Activated effector memory CD4-positive, alpha-beta T cell treated with Interleukin-2 at 50 U/mL for 16 hours (primary cell): ENCODE measurements around the gene CILP2.
A peak's percentile ranks its signal among the peaks of the same experiment; 100 is the strongest.

Source experiments
- DNase-seq: peaks from one replicate; pipeline ENCODE4 v3.0.0-alpha.2; 2020

CILP2 gene

DNA sequence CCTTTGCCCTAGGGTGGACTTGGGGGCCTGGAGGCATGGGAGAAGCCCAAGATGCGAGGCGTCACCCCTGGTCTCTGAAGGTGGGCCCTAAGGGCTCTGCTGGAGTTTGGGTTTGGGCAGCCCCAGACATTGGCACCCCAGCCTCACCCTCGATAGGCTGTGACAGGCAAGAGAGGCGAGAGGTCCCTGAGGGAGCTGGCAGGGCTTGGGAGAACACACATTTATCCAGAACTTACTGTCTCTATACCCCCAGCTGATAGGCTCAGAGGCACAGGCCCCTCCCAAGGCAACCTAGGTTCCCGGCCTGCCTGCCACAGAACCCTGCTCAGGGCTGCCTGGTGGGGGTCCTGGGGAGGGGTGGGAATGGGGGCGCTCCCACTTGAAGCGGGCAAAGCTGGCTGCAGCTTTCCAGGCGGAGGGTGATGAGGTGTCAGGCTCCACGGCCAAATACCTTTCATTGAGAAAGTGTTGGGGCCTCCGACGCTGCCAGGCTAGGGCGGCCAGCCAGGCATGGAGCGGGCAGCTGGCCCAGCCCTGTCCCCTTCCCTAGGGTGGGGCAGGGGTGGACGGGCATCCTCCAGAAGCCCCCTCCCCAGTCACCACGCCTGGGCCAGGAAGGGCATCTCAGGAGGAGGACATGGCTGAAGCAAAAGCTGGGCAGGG, 9.7 kb downstream of the CILP2 start:
- no peak for DNase-seq

DNA sequence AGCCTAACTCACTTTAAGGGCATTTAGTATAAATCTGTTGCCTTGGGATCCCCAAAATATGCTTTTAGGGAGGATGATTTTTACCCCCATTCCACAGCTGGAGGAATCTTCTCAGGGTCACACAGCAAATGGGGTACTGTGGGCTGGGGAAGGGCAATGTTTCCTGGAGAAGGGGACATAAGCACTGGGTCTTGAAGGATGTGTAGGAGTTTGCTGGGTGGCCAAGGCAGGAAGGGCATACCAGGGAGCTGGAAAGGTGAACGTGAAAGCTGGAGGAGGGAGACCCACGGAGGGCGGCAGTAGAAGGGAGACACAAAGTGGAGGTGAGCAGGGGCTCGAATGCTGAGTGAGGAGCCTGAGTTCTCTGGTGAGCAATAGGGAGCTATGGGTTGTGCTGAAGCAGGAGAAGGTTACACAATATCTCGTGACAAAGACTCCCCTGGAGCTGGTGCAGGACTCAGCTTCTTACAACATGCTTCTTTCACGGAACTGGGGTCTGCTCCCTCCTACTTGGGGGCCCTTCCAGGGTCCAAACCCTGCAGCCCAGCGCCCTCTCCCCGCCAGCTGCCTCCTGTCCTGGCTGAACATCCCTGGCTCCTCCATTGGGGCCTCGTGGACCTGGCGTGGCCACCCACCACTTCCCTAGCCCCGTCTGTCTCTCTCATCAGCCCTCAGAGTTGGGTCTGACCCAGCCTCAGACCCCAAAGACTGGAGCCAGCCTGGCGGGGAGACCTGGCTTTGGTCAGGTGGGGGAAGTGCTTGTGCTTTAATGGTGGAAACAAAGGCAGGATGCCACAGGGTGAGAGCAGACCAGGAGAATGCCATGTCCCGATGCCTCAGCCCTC, 11.1 kb downstream of the CILP2 start:
- no peak for DNase-seq

GRCh38 chr19:19549804-19550464, 11.9 kb downstream of the CILP2 start:
- DNase-seq, result no peak

- DNase-seq, result no peak
These were observed 12.4 kb downstream of the CILP2 start for GRCh38 chr19:19550485-19550929.

DNA sequence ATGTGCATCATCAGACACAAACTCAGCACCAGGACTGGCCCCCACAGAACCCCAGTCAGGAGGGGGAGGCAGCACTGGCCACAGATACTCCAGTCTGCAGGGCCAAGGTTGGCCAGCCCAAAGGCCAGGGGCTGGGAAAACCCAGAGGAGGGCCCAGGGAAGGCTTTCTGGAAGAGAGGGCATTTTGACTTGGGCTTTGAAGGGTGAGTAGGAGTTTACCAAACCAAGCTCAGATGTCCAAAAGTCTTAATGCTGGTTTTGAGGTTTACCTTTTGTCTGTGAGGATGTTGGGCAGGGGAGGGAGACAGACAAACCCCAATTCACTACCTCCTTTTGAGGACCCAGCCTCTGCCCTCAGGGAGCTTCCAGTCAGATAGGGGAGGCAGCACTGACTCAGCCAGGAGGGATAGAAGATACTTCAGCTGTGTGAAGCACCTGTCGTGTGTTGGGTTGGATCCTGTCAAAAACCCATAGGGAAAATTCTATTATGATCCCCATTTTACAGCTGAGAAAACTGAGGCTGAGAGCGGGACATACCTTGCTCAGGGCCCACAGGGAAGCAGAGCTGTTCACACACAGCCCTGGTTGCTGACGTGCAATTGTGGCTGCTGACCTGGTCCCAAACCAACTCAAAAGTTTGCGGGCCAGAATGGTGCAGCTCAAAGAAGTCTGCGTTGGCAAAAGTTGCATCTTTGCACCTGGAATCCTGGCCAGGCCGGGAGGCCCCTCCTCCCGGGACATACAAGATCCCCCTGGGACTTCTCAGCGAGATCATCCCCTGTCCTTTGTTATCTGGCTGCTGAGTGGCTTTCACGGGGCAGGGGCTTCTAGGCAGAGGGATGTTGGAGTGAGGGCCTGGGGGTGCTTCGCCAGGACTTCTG, 13.1 kb downstream of the CILP2 start:
- DNase-seq, result no peak

GRCh38 chr19:19551853-19552192, 13.8 kb downstream of the CILP2 start:
- DNase-seq, result no peak

- DNase-seq, result no peak
These were observed 14.7 kb downstream of the CILP2 start for GRCh38 chr19:19552798-19553197.

- DNase-seq, result no peak
These were observed 15.6 kb downstream of the CILP2 start for GRCh38 chr19:19553670-19554069.

GRCh38 chr19:19554074-19555023, 16.3 kb downstream of the CILP2 start:
- peak; percentile 36 for DNase-seq

- DNase-seq, result no peak
These were observed 20.0 kb downstream of the CILP2 start for GRCh38 chr19:19558055-19558454.

- no peak for DNase-seq
These were observed 20.6 kb downstream of the CILP2 start for GRCh38 chr19:19558636-19559035.

- DNase-seq, result no peak
These were observed 21.9 kb downstream of the CILP2 start for GRCh38 chr19:19559931-19560330.

GRCh38 chr19:19561946-19562664, 24.0 kb downstream of the CILP2 start:
- no peak for DNase-seq

GRCh38 chr19:19562665-19563347, 24.7 kb downstream of the CILP2 start:
- DNase-seq, result peak; percentile 25

GRCh38 chr19:19563348-19563848, 25.3 kb downstream of the CILP2 start:
- DNase-seq, result no peak

- no peak for DNase-seq
These were observed 28.2 kb downstream of the CILP2 start for GRCh38 chr19:19566306-19566705.

- DNase-seq, result no peak
These were observed 29.3 kb downstream of the CILP2 start for GRCh38 chr19:19567391-19567790.

DNA sequence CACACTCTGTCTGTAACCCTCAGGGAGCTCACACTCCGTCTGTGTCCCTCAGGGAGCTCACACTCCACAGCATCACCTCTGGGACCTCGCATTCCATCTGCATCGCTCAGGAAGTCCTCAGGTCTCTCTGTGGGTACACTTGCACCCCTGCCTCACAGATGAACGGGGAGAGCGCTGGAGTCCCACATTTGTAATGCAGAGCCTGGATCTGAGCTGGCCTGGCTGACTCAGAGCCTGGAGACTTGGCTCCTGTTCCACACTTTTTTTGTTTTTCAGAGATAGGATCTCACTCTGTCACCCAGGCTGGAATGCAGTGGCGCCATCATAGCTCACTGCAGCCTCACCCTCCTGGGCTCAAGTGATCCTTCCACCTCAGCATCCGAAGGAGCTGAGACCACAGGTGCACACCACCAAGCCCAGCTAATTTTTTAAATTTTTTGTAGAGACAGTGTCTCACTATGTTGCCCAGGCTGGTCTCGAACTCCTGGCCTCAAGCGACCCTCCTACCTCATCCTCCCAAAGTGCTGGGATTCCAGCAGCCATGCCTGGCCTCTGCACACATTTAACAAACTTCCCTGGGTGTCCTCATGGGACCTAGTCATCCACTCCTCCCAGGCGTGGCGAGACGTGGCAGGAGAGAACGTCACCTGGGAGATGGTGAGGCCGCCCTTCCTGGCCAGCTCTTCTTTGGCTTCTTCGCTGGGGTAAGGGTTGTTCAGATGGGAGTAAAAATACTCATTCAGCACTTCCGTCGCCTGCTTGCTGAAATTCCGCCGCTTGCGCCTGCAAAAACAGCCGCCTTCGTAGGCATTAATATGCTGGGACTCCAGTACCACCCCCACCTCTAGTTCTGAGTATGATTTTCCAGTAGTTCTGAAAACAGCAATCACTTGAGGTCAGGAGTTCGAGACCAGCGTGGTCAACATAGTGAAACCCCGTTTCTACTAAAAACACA, 31.0 kb downstream of the CILP2 start:
- DNase-seq, result no peak

GRCh38 chr19:19570571-19570970, 32.5 kb downstream of the CILP2 start:
- no peak for DNase-seq
